Stimulated activated CD4-positive, alpha-beta T cell treated with anti-CD3 and anti-CD28 coated beads, Interleukin-12 subunit alpha, Interleukin-12 subunit beta, amount 100 ng/mL, for 4 hours (primary cell): Measurements from ENCODE around the gene UBXN4.
"Not testable (repeated sequence)": the region's sequence is repeated elsewhere in the genome, so short reads cannot be mapped to it uniquely, and the experiment has no call there.

Source experiments
- DNase-seq: peaks from one replicate; pipeline ENCODE4 v3.0.0-alpha.2; 2020

The UBXN4 gene

GRCh38 chr2:135768863-135769262 is 27.2 kb downstream of the UBXN4 start:
- no peak for DNase-seq

- no peak for DNase-seq
Measured at GRCh38 chr2:135773319-135773718, 31.7 kb downstream of the UBXN4 start.

DNA sequence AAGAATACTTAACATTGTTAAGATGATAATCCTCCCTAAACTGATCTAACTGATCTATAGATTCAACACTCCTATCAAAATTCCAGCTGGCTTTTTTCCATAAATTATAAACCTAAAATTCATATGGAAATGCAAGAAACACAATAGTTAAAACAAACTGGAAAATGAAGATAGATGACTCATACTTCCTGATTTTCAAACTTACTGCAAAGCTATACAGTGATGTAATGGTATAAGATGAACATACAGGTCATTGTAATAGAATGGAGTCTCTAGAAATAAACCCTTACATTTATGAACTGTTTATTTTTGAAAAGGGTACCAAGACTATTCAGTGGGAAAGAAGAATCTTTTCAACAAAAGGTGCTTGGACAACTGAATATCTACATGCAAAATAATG is 32.3 kb downstream of the UBXN4 start:
- no peak for DNase-seq

- no peak for DNase-seq
Measured at GRCh38 chr2:135775420-135775819, 33.8 kb downstream of the UBXN4 start.

GRCh38 chr2:135776367-135776766 is 34.7 kb downstream of the UBXN4 start:
- no peak for DNase-seq

GRCh38 chr2:135782231-135782630 is 40.6 kb downstream of the UBXN4 start:
- DNase-seq, result no peak

DNA sequence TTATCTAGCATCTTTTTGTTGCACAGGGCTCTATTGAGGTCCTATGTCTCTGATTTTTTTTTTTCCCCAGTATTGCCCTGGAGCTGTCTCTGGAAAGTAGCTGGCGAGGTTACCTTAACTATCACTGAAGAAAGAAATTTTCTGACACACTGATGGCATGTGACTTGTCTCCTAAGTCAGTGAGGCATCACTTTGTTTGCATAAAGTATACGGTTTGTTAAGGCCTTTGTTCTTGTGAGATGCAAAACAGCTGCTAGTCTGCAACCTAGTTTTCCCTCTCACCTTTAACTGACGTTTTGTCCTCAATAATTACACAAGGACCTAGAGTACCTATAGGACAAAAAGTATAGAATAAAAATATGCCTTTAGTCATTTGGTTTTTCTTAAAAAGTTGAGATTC is 41.8 kb downstream of the UBXN4 start:
- DNase-seq, result no peak

DNA sequence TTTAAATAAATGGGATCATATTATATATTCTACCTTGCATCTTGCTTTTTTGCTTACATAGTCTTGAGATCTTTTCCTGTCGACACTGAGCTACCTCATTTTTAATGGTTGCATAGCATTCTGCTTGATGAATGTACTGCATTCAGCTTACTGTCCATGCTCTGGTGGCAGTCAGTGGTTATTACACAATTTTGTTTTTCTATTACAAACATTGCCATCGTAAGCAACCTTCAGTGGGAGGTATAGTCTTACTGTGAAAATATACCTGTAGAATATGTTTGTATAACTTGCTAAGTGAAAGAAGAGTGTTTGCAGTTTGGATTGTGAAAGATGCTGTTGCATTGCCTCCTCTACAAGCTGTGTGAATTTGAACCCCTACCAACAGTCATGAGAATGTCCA is 43.4 kb downstream of the UBXN4 start:
- no peak for DNase-seq

- no peak for DNase-seq
Measured at GRCh38 chr2:135786823-135787222, 45.2 kb downstream of the UBXN4 start.

DNA sequence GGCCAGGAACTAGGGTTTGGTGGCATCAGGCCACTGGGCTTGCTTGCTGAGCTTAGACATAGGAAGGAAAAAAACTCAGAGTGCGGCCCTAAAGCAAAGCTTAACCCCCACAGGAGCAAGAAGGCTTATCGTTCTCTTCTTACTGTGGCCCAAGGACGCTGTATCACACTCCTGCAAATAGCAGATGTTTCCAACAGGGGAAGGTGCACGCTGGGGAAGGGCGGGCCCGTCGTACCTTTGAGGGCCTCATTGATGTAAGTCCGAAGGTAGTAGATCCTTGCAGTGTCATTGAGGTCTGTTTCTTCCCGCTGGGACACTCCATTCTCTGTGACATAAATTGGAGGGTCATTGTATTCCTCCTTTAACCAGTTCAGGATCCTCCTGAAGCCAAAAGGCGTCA is 48.8 kb downstream of the UBXN4 start:
- no peak for DNase-seq

DNA sequence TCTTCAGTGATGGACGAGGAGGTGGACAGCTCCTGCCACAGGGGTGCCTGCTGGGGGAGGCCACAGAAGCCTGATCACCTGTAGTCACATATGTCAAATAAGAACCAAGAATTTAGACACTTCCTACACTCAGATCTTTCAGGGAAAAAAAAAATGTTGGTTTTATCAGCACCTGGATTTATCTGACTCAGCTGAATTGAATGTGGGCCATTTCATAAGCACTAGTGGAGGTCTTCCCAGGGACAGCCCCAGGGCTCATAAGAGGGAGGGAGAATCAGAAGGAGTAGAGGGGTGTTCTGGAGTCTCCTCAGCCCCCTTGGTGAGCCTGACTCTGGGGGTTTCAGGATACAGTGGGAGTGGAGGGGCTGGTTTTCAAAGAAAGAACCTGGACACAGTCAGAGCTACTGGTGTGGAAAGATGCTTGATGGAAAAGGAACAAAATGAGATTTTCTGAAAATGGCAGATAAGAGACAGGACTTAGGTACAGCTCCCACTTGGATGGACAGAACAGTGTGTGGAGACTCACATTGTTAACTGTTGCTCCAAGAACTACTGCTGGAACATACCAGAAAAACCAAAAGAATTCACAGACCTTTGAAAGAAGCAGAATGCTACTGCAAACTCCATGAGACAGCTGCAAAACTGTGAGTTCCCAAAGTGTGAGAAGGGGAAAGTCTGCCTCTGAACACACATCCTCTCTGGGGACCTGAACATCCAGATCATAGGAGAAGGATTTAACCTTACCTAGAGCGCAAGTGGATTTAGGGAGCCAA is 49.9 kb downstream of the UBXN4 start:
- DNase-seq, result no peak

- DNase-seq, result no peak
Measured at GRCh38 chr2:135792401-135793150, 50.9 kb downstream of the UBXN4 start.

GRCh38 chr2:135795641-135796040 is 54.0 kb downstream of the UBXN4 start:
- not testable (repeated sequence) for DNase-seq

DNA sequence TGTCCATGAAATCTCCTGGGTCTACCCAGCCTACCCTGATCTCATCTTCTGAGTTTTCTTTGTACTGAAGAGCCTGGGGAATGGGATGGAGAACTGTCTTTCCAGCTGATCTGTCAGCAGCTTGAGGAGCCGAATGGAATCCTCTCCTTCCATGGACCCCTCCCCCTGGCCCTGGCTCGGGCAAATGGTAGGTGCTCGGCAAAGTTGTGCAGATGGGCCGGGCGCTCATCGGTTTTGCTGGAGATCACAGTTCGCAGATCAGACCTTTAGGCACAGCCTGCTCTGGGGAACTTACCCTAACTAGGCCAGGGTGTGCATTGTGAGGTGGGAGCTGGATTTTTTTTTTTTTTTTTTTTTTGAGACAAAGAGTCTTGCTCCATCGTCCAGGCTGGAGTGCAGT is 55.0 kb downstream of the UBXN4 start:
- no peak for DNase-seq

- DNase-seq, result peak; percentile 76
Measured at GRCh38 chr2:135797497-135798274, 56.0 kb downstream of the UBXN4 start.

DNA sequence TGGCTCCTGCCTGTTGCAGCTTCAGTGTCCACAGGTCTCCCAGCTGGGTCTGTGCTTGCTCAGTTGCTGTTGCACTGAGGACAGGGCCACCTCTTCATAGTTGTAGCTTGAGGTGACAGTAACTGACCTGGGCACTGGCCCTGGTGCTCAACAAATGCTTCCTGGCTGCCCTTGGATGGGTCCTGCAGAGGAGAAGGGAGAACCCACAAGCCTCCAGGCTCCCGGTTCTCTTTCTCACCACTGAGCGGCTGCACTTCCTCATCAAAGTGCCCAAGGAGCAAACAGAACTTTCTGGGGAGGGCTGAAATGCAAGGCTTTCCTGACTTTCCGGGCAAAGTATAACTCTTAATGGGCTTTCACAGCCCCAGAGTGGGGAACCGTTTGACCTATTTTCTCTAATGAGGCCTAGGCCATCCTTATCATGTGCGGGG is 56.6 kb downstream of the UBXN4 start:
- no peak for DNase-seq

GRCh38 chr2:135798762-135799161 is 57.1 kb downstream of the UBXN4 start:
- no peak for DNase-seq

- DNase-seq, result no peak
Measured at GRCh38 chr2:135799738-135800137, 58.1 kb downstream of the UBXN4 start.

DNA sequence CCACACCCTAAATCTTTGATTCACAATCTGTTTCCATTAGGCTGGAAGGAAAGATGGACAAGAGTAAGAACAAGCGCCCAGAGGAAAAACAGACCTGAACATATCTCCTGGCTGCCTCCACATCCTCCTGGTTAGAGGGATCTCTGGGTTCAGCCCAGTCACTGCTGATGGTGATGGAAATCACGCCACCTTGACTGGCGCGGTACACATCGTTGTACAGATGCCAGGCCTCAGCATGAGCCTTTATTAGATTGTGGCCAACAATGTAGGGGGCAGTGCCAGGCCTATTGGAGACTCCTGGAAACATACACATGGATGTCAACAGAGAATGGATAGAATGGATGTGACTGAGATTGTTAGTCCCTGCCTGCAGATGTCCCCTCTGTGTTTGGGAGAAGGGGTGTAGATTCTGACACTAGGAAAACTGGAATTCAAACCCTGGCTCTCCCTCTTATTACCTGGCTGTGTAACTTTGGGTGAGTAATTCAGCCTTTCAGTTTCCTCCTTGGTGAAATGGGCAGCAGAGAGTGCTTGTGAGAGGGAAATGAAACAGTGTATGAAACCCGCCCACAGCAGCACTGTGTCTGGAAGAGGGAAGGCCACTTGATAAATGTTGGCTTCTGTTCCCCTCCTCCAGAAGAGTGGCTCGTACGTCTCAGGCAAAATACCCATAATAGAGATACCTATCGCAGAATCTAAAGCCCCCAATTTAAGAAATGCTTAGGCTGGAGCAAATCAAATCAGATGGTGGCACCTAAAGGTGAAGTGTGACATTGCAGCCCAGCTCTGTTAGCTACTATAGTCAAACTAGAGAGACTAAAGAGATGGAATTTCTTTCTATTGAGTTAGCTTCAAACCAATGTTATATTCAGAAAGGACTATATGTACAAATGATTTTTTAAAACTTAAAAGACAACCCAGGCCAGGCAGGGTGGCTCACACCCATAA is 59.1 kb downstream of the UBXN4 start:
- DNase-seq, result no peak

GRCh38 chr2:135802350-135802749 is 60.7 kb downstream of the UBXN4 start:
- DNase-seq, result no peak

GRCh38 chr2:135803278-135803677 is 61.6 kb downstream of the UBXN4 start:
- no peak for DNase-seq

DNA sequence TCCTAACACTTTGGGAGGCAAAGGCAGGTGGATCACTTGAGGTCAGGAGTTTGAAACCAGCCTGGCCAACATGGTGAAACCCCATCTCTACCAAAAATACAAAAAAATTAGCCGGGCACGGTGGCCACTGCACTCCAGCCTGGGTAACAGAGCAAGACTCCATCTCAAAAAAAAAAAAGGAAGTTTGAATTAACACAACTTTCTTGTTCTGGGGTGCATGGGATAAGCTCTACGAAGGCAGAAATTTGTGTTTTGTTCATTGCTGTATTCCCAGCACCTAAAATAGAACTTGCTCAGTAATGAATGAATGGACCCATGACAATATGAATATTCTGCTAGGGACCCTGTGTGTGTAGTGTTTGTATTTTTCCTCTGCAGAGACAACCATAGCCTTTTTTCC is 66.2 kb downstream of the UBXN4 start:
- DNase-seq, result not testable (repeated sequence)
